Measurements from ENCODE around the gene EIF3L.

Gene EIF3L

GRCh38 chr22:37817705-37818408, 31.4 kb upstream of the EIF3L start:
- DNase-seq (ENCODE audit: low read depth in 3 of 3), result peak; percentile 64 to 86 (median 65)

GRCh38 chr22:37818409-37819104, 30.7 kb upstream of the EIF3L start:
- peak; percentile 32 to 57 (median 55) for DNase-seq (ENCODE audit: low read depth in 3 of 3)

GRCh38 chr22:37819105-37819433, 30.1 kb upstream of the EIF3L start:
- no peak for DNase-seq (ENCODE audit: low read depth in 3 of 3)

GRCh38 chr22:37820350-37820749, 28.9 kb upstream of the EIF3L start:
- no peak for DNase-seq (ENCODE audit: low read depth in 3 of 3)

- DNase-seq (ENCODE audit: low read depth in 3 of 3), result no peak
Observed at GRCh38 chr22:37822079-37822833, 27.0 kb upstream of the EIF3L start.

DNA sequence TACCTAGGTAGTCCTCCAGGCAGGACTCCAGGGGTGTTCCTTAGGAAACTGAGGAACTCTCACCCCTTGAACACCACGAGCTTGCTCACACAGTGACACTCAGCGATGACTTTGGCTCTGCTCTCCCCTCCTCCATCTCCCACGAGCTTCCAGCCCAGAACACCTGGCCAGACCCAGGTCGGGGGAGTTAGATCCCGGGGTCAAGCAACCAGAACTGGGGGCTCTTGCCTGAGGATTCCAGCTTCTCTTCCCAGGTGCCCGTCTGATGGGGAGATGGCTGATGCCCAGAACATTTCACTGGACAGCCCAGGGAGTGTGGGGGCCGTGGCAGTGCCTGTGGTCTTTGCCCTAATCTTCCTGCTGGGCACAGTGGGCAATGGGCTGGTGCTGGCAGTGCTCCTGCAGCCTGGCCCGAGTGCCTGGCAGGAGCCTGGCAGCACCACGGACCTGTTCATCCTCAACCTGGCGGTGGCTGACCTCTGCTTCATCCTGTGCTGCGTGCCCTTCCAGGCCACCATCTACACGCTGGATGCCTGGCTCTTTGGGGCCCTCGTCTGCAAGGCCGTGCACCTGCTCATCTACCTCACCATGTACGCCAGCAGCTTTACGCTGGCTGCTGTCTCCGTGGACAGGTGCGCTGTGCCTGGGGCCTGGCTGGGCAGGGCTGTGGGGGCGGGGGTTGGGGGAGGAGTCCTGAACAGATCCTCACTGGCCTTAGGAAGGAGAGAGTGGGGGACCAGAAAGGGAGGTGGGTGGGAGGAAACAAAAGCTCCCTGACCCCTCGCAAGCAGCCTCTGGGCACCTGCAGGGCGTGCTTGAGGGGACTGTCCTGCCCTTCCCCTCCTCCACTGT, 25.9 kb upstream of the EIF3L start, which contains the start of gene GALR3:
Gene GALR3, plus strand, starts transcription at position 249 of the 852 bp plus-strand sequence. Its CDS starts 25 bp downstream, at position 274.
- DNase-seq (ENCODE audit: low read depth in 3 of 3), result no peak

DNA sequence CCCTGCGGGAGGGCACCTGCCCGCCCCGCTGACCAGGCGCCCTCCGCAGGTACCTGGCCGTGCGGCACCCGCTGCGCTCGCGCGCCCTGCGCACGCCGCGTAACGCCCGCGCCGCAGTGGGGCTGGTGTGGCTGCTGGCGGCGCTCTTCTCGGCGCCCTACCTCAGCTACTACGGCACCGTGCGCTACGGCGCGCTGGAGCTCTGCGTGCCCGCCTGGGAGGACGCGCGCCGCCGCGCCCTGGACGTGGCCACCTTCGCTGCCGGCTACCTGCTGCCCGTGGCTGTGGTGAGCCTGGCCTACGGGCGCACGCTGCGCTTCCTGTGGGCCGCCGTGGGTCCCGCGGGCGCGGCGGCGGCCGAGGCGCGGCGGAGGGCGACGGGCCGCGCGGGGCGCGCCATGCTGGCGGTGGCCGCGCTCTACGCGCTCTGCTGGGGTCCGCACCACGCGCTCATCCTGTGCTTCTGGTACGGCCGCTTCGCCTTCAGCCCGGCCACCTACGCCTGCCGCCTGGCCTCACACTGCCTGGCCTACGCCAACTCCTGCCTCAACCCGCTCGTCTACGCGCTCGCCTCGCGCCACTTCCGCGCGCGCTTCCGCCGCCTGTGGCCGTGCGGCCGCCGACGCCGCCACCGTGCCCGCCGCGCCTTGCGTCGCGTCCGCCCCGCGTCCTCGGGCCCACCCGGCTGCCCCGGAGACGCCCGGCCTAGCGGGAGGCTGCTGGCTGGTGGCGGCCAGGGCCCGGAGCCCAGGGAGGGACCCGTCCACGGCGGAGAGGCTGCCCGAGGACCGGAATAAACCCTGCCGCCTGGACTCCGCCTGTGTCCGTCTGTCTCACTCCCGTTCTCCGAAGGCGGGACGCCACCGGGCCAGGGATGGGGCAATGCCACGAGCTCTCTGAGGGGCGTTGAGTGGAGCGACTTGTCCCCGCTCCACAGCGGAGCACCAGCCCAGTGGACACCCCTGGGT, 24.3 kb upstream of the EIF3L start:
- DNase-seq (ENCODE audit: low read depth in 3 of 3), result no peak

DNA sequence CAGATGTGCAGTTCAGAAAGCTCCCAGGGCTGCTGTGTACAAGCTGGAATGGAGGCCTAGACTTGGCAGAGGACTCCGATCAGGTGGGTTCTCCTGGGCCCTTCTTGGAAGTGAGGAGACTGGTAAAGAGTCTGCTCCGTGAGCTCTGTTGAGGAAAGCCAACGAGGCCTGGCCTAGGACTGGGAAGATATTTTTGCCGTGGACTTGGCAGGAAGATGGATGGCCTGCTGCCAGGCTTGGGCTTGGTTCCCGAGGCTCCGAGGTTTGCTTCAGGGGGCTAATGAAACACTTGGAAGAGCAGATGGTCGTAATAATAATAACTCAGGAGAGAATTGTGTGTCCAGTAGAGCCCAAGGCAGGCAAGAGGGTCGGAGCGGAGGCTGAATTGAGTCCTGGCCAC, 22.2 kb upstream of the EIF3L start:
- no peak for DNase-seq (ENCODE audit: low read depth in 3 of 3)

GRCh38 chr22:37830093-37830842, 19.0 kb upstream of the EIF3L start:
- DNase-seq (ENCODE audit: low read depth in 3 of 3), result no peak

GRCh38 chr22:37831472-37831871, 17.7 kb upstream of the EIF3L start:
- DNase-seq (ENCODE audit: low read depth in 3 of 3), result no peak

- no peak for DNase-seq (ENCODE audit: low read depth in 3 of 3)
Observed at GRCh38 chr22:37832022-37832857, 17.0 kb upstream of the EIF3L start.

DNA sequence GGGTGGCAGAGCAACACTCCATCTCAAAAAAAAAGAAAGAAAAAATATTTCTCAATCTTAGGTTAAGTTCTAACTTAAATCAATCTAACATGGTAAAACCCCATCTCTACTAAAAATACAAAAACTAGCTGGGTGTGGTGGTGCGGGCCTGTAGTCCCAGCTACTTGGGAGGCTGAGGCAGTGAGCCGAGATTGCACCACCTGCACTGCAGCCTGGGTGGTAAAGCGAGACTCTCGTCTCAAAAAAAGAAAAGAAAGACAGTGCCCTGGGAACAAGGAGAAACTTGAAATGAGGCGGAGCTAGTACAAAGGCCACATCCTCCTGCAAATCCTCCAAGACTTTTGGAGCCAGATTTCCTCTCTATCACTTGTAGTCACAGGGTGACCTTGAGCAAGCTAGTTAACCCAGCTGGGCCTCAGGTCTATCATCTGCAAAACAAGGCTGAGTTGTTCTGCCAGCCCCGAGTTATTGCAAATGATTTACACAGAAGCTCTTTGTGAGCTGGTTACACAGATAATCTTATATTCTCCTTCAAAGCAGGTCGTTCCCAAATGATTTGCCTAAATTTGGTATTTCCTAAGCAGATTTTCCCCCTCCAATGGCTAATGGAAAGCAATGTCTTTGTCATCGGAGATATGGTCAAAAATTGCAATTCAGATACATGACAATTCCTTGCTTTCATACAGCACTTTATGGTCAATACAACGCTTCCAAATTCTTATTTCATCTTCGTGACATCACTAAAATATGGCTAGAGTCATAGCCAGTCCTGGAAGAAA, 7.0 kb upstream of the EIF3L start:
- no peak for DNase-seq (ENCODE audit: low read depth in 3 of 3)

DNA sequence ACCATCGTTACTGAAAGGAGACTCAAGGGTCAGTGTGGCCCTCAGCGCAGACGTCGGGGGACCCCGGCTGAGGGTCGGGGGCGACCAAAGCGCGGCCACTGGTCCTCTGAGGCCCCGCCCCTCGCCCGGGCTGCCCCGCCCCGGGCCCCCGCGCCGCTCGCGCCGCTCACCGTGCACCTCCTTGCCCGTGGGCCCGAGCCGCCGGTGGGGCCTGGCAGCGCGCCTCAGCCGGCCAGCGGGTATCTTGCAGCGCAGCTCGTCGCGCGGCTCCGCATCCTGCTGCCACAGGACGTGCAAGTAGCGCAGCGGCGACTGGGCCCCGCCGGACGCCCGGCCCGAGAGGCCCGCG, 5.5 kb upstream of the EIF3L start:
- DNase-seq (ENCODE audit: low read depth in 3 of 3), result peak in 1 of 3 donors; percentile 44

- no peak for DNase-seq (ENCODE audit: low read depth in 3 of 3)
Observed at GRCh38 chr22:37844904-37845329, 4.3 kb upstream of the EIF3L start.

DNA sequence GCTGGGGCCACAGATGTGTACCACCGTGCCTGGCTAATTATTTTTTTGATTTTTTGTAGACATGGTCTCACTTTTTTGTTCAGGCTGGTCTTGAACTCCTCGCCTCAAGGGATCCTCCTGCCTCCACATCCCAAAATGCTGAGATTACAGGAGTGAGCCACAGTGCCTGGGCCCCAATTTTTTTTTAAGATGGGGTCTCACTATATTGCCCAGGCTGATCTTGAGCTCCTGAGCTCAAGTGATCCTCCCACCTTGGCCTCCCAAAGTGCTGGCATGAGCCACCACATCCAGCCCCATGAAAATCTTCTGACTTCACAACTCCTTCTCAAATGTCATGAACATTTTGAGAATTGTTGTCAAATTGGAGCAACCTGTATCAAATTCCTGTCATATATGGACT, 2.8 kb upstream of the EIF3L start:
- no peak for DNase-seq (ENCODE audit: low read depth in 3 of 3)

GRCh38 chr22:37848587-37849088, 581 bp upstream of the EIF3L start:
- no peak for DNase-seq (ENCODE audit: low read depth in 3 of 3)

GRCh38 chr22:37850801-37851200, 1.6 kb downstream of the EIF3L start:
- DNase-seq (ENCODE audit: low read depth in 3 of 3), result no peak

GRCh38 chr22:37852418-37852817, 3.2 kb downstream of the EIF3L start:
- no peak for DNase-seq (ENCODE audit: low read depth in 3 of 3)

Data from stimulated activated CD4-positive, alpha-beta T cell treated with anti-CD3 and anti-CD28 coated beads, TNF-alpha, amount 100 ng/mL, for 48 hours (primary cell).